Suprapubic skin (tissue), 4 donors: ENCODE results near the gene PLCXD3. TPM values are rescaled to one million over a fixed set of nuclear protein-coding genes. Genes with fewer than 3 reads are reported as not detected.

Experiments
- DNase-seq, 2 donors: peaks; one replicate each; pipeline ENCODE4 v3.0.0-alpha.2; 2019; ENCODE audit warnings: low spot score in 2 of 2
- H3K27ac ChIP-seq: fragments of 200-600 bp; sonication (generic); one replicate; pipeline ENCODE4 v1.5.1; 2019
- H3K27me3 ChIP-seq: fragments of 200-600 bp; sonication (generic); one replicate; pipeline ENCODE4 v1.5.1; 2019
- H3K36me3 ChIP-seq: fragments of 200-600 bp; sonication (generic); one replicate; pipeline ENCODE4 v1.5.1; 2019
- H3K4me1 ChIP-seq: fragments of 200-600 bp; sonication (generic); one replicate; pipeline ENCODE4 v1.5.1; 2019
- H3K4me3 ChIP-seq: fragments of 200-600 bp; sonication (generic); one replicate; pipeline ENCODE4 v1.5.1; 2019; ENCODE audit warnings: mild to moderate bottlenecking
- H3K9me3 ChIP-seq: fragments of 200-600 bp; sonication (generic); one replicate; pipeline ENCODE4 v1.5.1; 2019
- EP300 ChIP-seq: sonication (generic); formaldehyde crosslinking; IDR thresholded peaks from one replicate; pipeline ENCODE4 v1.6.1; 2017; ENCODE audit warnings: antibody characterized with exemption
- POLR2A ChIP-seq, 2 donors: fragments of 450-650 bp; IDR thresholded peaks; one replicate each; pipeline ENCODE4 v1.6.1; 2017; ENCODE audit warnings: antibody characterized with exemption in 2 of 2, mild to moderate bottlenecking in 2 of 2, moderate library complexity in 2 of 2
- POLR2AphosphoS5 ChIP-seq, 3 donors: sonication (generic); formaldehyde crosslinking; IDR thresholded peaks; one replicate each; pipeline ENCODE4 v1.6.1; 2017; ENCODE audit warnings: antibody characterized with exemption in 3 of 3
- WGBS: methylation state at CpG from one replicate; pipeline ENCODE4 v1.1.5; 2018; 5-methylcytosine and 5-hydroxymethylcytosine counted together
- total RNA-seq, 4 donors: library from RNA; depleted of rRNA; stranded (reverse); fragments of >200 nt; gene quantifications; one replicate each; pipeline ENCODE4 v1.1.0, GENCODE V29; 2016
- TF ChIP-seq, protein P1 (sequence below), 2 donors: fragments of 200-600 bp in 1 of 2; fragments of 450-650 bp in 1 of 2; sonication (generic) in 1 of 2; IDR thresholded peaks; one replicate each; pipeline ENCODE4 v1.5.1; 2016 to 2019; ENCODE audit warnings: antibody characterized with exemption in 2 of 2, mild to moderate bottlenecking in 1 of 2, moderate library complexity in 1 of 2

PLCXD3 gene
- total RNA-seq, 4 donors from 2014 or later: 0.15 to 1.6 (median 0.61) TPM

DNA sequence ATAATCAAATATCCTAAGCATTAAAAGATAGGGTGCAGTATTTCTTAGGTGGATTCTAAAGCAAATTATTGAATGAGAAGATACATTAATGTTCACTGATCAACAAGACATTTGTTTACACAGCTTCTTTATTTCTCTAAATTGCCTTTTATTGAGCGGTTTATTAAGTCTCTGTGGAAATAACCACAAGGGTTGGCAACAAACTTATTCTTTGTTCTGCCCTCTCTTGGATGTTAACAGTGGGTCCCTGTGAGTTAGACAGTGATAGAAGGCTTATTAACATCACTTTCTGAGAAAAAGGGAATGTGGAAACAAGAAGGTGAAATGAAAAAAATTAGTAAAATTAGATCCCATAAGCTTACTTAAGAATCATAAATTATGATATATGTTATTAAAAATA is 214.3 kb downstream of the PLCXD3 start:
- Histone ChIP-seq H3K4me3 (no peak overlapping the region), H3K36me3 (no peaks in the 10 kb centered on the region), H3K4me1 (no peaks in the 10 kb centered on the region), H3K27me3 (no peaks in the 10 kb centered on the region), H3K9me3 (no peaks in the 10 kb centered on the region), H3K27ac (no peak overlapping the region)
- TF ChIP-seq EP300 (no peak), POLR2A (IDR thresholded peaks at IDR 0.05) (no peak), POLR2AphosphoS5 (IDR thresholded peaks at IDR 0.05) (no peak)
- TF ChIP-seq, protein P1, sequence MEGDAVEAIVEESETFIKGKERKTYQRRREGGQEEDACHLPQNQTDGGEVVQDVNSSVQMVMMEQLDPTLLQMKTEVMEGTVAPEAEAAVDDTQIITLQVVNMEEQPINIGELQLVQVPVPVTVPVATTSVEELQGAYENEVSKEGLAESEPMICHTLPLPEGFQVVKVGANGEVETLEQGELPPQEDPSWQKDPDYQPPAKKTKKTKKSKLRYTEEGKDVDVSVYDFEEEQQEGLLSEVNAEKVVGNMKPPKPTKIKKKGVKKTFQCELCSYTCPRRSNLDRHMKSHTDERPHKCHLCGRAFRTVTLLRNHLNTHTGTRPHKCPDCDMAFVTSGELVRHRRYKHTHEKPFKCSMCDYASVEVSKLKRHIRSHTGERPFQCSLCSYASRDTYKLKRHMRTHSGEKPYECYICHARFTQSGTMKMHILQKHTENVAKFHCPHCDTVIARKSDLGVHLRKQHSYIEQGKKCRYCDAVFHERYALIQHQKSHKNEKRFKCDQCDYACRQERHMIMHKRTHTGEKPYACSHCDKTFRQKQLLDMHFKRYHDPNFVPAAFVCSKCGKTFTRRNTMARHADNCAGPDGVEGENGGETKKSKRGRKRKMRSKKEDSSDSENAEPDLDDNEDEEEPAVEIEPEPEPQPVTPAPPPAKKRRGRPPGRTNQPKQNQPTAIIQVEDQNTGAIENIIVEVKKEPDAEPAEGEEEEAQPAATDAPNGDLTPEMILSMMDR (IDR thresholded peaks at IDR 0.05): no peak
- 61% methylated on average over 1 of the region's 1 CpG for WGBS
- DNase-seq: no peak

DNA sequence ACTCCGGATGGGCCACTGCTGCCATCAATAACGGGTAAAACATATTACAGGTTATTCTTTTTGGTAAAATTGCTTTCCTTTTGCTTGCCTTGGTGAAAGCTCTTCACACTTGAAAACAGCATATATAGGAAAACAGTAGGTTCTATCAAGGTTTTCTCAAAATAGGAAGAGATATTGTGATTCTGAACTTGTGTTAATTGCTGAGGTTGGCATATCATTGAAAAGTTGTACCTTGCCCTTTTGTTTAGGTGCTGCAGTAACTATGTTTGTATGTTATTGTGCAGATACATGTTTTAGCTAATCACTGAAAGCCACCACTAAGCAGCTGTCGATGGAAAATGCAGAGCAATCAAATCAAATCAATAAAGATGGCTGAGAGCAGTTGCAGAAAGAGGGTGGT is 219.1 kb downstream of the PLCXD3 start:
- H3K4me1 ChIP-seq: no peaks in the 10 kb centered on the region
- no peak overlapping the region for H3K27ac ChIP-seq
- TF ChIP-seq, protein P1 (IDR thresholded peaks at IDR 0.05): no peak
- TF ChIP-seq EP300 (no peak), POLR2AphosphoS5 (IDR thresholded peaks at IDR 0.05) (no peak), POLR2A (IDR thresholded peaks at IDR 0.05) (no peak)
- WGBS: 85% methylated on average over 3 of the region's 3 CpGs
- no peaks in the 10 kb centered on the region for H3K9me3 ChIP-seq
- no peak overlapping the region for H3K4me3 ChIP-seq
- no peaks in the 10 kb centered on the region for H3K36me3 ChIP-seq
- no peak for DNase-seq
- no peaks in the 10 kb centered on the region for H3K27me3 ChIP-seq

DNA sequence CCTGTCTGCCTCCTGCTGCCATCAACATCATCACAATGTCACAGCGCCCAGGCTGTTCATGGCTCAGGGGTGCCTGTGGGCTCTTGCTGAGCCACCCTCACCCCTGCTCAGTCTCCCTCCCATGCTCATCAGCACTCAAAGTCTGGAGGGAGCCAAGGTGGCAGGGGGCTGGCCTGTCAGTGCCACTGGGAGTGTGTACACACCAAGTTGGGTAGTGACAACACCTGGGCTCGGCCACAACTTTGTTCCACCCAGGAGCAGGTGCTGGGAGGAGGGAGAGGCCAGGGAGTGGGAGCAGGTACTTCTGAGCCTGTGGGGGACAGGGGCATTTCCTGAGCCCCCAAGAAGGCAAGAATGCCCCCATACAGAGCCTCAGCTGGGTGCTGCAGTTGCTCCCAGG is 219.6 kb downstream of the PLCXD3 start:
- Histone ChIP-seq H3K36me3 (no peaks in the 10 kb centered on the region), H3K27ac (no peak overlapping the region), H3K4me3 (no peak overlapping the region), H3K9me3 (no peaks in the 10 kb centered on the region), H3K4me1 (no peaks in the 10 kb centered on the region), H3K27me3 (no peaks in the 10 kb centered on the region)
- no peak for DNase-seq
- no CpG with 5 or more reads among the region's 2 CpGs for WGBS
- no peak for TF ChIP-seq EP300
- TF ChIP-seq, protein P1 (IDR thresholded peaks at IDR 0.05): no peak
- TF ChIP-seq POLR2A (IDR thresholded peaks at IDR 0.05): no peak
- TF ChIP-seq POLR2AphosphoS5 (IDR thresholded peaks at IDR 0.05): no peak

DNA sequence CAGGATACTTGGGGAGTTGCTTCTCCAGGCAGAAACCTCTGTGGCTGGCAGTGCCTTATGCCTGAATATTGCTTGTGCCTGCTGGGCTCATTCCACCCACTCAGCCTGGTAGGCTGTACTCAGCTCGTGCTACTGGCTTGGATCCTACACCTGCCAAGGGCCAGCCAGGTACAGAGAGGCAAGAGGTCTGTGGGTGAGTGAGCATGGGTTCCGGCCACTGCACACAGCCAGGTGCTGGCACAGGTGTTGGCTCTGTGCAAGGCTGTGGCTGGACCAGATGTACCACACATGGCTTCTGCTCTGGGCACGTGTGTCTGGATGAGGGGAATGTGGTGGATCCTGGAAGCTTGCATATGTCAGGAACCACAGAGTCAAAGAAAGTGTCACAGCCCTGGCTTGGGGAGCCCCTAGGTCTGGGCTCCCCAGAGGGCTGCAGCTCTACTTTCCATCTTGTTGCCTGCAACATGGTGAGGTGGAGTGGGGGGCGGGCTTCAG is 220.4 kb downstream of the PLCXD3 start:
- no peak overlapping the region for H3K27ac ChIP-seq
- H3K4me3 ChIP-seq: no peak overlapping the region
- WGBS: 77% methylated on average over 3 of the region's 4 CpGs
- no peaks in the 10 kb centered on the region for H3K4me1 ChIP-seq
- TF ChIP-seq EP300 (no peak), POLR2A (IDR thresholded peaks at IDR 0.05) (no peak), POLR2AphosphoS5 (IDR thresholded peaks at IDR 0.05) (no peak)
- TF ChIP-seq, protein P1 (IDR thresholded peaks at IDR 0.05): no peak
- no peaks in the 10 kb centered on the region for H3K9me3 ChIP-seq
- no peaks in the 10 kb centered on the region for H3K27me3 ChIP-seq
- no peak for DNase-seq
- no peaks in the 10 kb centered on the region for H3K36me3 ChIP-seq

DNA sequence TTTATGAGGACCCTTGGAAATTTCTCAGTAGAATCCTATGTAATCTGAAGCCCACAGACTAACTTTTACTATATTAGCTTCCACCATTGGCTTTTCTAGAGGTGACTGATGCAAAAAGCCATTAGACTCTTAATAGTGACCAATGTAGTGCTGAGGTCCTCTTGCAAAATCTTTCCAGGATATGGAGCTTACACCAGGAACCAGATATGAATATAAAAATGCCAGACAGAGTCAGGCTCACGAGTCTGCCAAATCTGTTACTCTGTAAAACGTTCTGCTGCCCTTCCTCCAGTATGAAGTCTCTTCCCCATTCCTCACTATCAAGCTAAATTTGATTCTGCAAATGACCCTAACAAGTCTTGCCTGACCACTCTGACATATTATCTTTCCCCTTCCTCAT is 223.7 kb downstream of the PLCXD3 start:
- no peak overlapping the region for H3K4me3 ChIP-seq
- H3K36me3 ChIP-seq: no peaks in the 10 kb centered on the region
- no peaks in the 10 kb centered on the region for H3K9me3 ChIP-seq
- TF ChIP-seq EP300: no peak
- no peak for TF ChIP-seq POLR2AphosphoS5 (IDR thresholded peaks at IDR 0.05)
- no peak for TF ChIP-seq POLR2A (IDR thresholded peaks at IDR 0.05)
- TF ChIP-seq, protein P1 (IDR thresholded peaks at IDR 0.05): no peak
- H3K27ac ChIP-seq: no peak overlapping the region
- H3K4me1 ChIP-seq: no peaks in the 10 kb centered on the region
- H3K27me3 ChIP-seq: no peaks in the 10 kb centered on the region
- WGBS: 60% methylated on average over 2 of the region's 2 CpGs
- DNase-seq: no peak
